DOHH2 (cell line): ENCODE data around the gene CNPY1.

Experiments used
- H3F3A ChIP-seq: fragments of 200-600 bp; sonication (generic), shearing (Covaris generic); 2 replicates; pipeline ENCODE4 v1.6.0; 2016; ENCODE audit warnings: antibody characterized with exemption, mild to moderate bottlenecking; ENCODE audit not compliant: control insufficient read depth, insufficient read depth
- H3K27ac ChIP-seq: fragments of 200-600 bp; sonication (generic); 2 replicates; pipeline ENCODE4 v1.5.1; 2014; ENCODE audit warnings: low read depth, mild to moderate bottlenecking, low read length, moderate library complexity
- H3K27me3 ChIP-seq: fragments of 200-600 bp; sonication (generic); 2 replicates; pipeline ENCODE4 v1.6.1; 2014; ENCODE audit warnings: mild to moderate bottlenecking, low read length, mixed read lengths; ENCODE audit not compliant: control insufficient read depth
- H3K36me3 ChIP-seq: fragments of 200-600 bp; sonication (generic); 2 replicates; pipeline ENCODE4 v1.6.1; 2014; ENCODE audit warnings: mild to moderate bottlenecking, low read length, moderate library complexity, mixed read lengths; ENCODE audit not compliant: control insufficient read depth
- H3K4me1 ChIP-seq: fragments of 200-600 bp; sonication (generic); 2 replicates; pipeline ENCODE4 v1.6.1; 2014; ENCODE audit warnings: mild to moderate bottlenecking, low read length, mixed read lengths; ENCODE audit not compliant: control insufficient read depth
- H3K4me2 ChIP-seq: fragments of 200-600 bp; sonication (generic); 2 replicates; pipeline ENCODE4 v1.6.0; 2014; ENCODE audit warnings: mild to moderate bottlenecking, low read length, moderate library complexity
- H3K4me3 ChIP-seq: fragments of 200-600 bp; sonication (generic); 2 replicates; pipeline ENCODE4 v1.5.1; 2014; ENCODE audit warnings: mild to moderate bottlenecking, low read length, mixed read lengths
- H3K79me2 ChIP-seq: fragments of 200-600 bp; sonication (generic); 2 replicates; pipeline ENCODE4 v1.6.1; 2014; ENCODE audit warnings: mild to moderate bottlenecking, low read length, mixed read lengths; ENCODE audit not compliant: control insufficient read depth
- H3K9me2 ChIP-seq: fragments of 200-600 bp; sonication (generic); replicated peaks from 2 replicates; pipeline ENCODE4 v1.6.1; 2014; ENCODE audit warnings: mild to moderate bottlenecking, low read length, mixed read lengths; ENCODE audit not compliant: control insufficient read depth
- H3K9me3 ChIP-seq: fragments of 200-600 bp; sonication (generic); 2 replicates; pipeline ENCODE4 v1.6.1; 2014; ENCODE audit warnings: antibody characterized with exemption, low read length, mixed read lengths; ENCODE audit not compliant: control insufficient read depth, insufficient read depth
- H4K20me1 ChIP-seq: fragments of 200-600 bp; sonication (generic); 2 replicates; pipeline ENCODE4 v1.6.0; 2014; ENCODE audit warnings: low read depth, mild to moderate bottlenecking, antibody characterized with exemption, low read length, moderate library complexity; ENCODE audit not compliant: control insufficient read depth, insufficient read depth
- EZH2phosphoT487 ChIP-seq: fragments of 200-600 bp; sonication (generic); IDR thresholded peaks from 2 replicates; pipeline ENCODE4 v1.6.1; 2017; ENCODE audit warnings: borderline replicate concordance, mild to moderate bottlenecking, antibody characterized with exemption, low read length, moderate library complexity, mixed read lengths
- TF ChIP-seq, protein P1 (sequence below): fragments of 200-600 bp; sonication (generic); IDR thresholded peaks from one replicate; pipeline ENCODE4 v1.5.1; 2014; ENCODE audit warnings: antibody characterized with exemption, mild to moderate bottlenecking, low read depth, low read length; ENCODE audit not compliant: poor library complexity, severe bottlenecking

Gene CNPY1

DNA sequence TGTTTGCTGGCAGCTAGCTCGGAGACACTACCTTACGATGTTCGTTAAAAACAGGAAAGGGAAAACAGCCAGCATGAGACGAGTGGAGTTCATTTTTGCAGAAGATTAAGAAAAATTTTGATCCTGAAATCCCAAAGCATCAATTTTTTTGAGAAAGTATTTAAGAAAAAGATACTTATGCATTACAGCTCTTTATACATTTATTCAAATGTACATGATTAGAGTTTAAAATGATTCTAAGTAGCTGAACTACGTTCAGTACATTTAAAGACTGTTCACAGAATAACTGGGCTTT lies 34.7 kb downstream of the CNPY1 start:
- H3K27ac ChIP-seq, result no peak overlapping the region
- H4K20me1 ChIP-seq, result no peaks in the 10 kb centered on the region
- no peaks in the 10 kb centered on the region for H3K79me2 ChIP-seq
- no peaks in the 10 kb centered on the region for H3K9me2 ChIP-seq
- H3K9me3 ChIP-seq, result no peaks in the 10 kb centered on the region
- H3K27me3 ChIP-seq, result peaks cover 34% of the 10 kb centered on the region
- no peak for TF ChIP-seq EZH2phosphoT487
- TF ChIP-seq, protein P1, sequence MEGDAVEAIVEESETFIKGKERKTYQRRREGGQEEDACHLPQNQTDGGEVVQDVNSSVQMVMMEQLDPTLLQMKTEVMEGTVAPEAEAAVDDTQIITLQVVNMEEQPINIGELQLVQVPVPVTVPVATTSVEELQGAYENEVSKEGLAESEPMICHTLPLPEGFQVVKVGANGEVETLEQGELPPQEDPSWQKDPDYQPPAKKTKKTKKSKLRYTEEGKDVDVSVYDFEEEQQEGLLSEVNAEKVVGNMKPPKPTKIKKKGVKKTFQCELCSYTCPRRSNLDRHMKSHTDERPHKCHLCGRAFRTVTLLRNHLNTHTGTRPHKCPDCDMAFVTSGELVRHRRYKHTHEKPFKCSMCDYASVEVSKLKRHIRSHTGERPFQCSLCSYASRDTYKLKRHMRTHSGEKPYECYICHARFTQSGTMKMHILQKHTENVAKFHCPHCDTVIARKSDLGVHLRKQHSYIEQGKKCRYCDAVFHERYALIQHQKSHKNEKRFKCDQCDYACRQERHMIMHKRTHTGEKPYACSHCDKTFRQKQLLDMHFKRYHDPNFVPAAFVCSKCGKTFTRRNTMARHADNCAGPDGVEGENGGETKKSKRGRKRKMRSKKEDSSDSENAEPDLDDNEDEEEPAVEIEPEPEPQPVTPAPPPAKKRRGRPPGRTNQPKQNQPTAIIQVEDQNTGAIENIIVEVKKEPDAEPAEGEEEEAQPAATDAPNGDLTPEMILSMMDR, result no peak
- H3F3A ChIP-seq, result no peaks in the 10 kb centered on the region
- H3K4me2 ChIP-seq, result no peak overlapping the region
- no peak overlapping the region for H3K4me3 ChIP-seq
- H3K36me3 ChIP-seq, result no peaks in the 10 kb centered on the region
- peaks cover 5% of the 10 kb centered on the region for H3K4me1 ChIP-seq

DNA sequence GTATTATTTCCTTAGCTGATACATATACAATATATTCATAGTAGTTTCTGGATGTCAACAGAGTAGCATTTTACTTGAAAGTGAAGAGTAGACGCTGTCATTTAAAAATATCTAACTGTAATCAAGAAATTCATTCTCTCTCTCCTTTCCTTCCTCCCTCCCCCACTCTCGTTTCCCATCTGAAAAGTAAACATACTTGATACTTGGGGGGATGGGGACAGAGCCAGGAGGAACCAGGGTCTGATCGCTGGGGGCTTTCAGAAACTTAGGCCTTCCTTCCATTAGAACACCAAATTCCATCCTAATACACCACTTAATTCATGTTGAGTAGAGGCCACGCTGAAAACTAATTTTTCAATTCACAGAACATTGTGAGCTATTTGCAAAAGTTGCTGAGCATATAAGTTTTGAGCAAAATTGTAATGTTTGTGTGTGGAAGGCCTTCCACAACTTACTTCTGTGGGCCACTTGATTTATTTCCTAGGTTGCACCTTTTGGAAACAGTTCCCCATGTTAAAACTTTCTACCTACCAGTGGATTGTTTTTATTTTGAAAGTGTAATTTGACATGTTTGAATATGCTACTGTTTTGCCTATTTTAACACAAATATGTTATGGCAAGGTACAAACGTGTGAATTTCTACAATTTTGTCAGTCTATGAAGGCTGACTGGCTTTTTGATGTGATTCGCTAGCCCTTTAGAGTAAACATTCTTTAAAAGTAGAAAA lies 35.2 kb downstream of the CNPY1 start:
- Histone ChIP-seq H3K9me2 (no peaks in the 10 kb centered on the region), H3K9me3 (no peaks in the 10 kb centered on the region), H3K27ac (no peak overlapping the region), H3K4me1 (peaks cover 7% of the 10 kb centered on the region), H4K20me1 (no peaks in the 10 kb centered on the region), H3K27me3 (peaks cover 37% of the 10 kb centered on the region), H3K36me3 (no peaks in the 10 kb centered on the region), H3K79me2 (no peaks in the 10 kb centered on the region), H3K4me2 (no peak overlapping the region), H3K4me3 (no peak overlapping the region), H3F3A (no peaks in the 10 kb centered on the region)
- TF ChIP-seq, protein P1, result no peak
- TF ChIP-seq EZH2phosphoT487, result no peak

DNA sequence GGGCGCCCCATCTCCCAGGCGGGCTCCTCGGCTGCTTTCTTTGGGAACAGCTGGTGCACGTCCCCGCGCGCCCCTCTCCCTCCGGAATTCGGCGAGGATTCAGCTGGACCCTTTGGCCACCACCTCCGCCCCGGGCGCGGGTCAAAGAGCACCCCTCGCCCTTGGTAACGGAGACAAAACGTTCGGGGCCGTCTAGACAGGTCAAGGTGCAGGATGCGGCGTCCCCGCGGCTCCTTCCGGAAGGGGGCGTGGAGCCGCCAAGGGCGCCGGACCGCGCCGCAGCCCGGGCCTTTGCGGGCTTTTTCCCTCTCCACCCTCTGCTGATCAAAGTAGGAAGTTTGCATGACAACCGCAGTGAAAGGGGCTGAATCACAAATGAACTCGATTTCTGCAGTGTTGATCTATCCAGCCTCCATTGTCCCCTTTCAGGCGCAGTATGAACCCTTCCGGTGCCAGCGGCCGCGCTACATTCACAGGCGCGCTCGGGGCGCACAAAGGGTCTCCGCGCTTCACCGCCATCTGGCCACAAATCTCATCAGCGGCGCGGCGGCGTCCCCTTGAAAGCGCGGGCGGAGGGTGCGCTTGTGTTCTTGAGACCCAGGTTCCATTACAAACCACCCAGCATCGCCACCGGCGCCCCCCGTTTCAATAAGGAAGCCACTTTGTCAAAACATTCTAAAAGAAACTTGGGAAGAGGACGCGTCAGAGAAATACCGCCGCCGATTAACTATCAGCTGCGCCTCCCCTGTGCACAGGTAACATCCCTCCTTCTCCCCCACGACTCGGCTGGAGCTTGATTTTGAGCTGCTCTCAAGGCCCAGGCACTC lies 36.4 kb downstream of the CNPY1 start:
- H3K4me3 ChIP-seq, result no peak overlapping the region
- no peaks in the 10 kb centered on the region for H4K20me1 ChIP-seq
- H3K9me3 ChIP-seq, result no peaks in the 10 kb centered on the region
- TF ChIP-seq, protein P1, result no peak
- no peak for TF ChIP-seq EZH2phosphoT487
- peaks cover 7% of the 10 kb centered on the region for H3K4me1 ChIP-seq
- no peak overlapping the region for H3K4me2 ChIP-seq
- H3K36me3 ChIP-seq, result no peaks in the 10 kb centered on the region
- no peak overlapping the region for H3K27ac ChIP-seq
- no peaks in the 10 kb centered on the region for H3K79me2 ChIP-seq
- no peaks in the 10 kb centered on the region for H3F3A ChIP-seq
- H3K27me3 ChIP-seq, result peaks cover 49% of the 10 kb centered on the region
- H3K9me2 ChIP-seq, result no peaks in the 10 kb centered on the region
